IPS-NIHi11 (cell line): ENCODE data around the gene PTPN3.
"Not testable (repeated sequence)": the region's sequence is repeated elsewhere in the genome, so short reads cannot be mapped to it uniquely, and the experiment has no call there.

Experiments
- DNase-seq: peaks from one replicate; pipeline ENCODE4 v3.0.0; 2012; ENCODE audit warnings: mixed read lengths, low spot score

The PTPN3 gene

GRCh38 chr9:109346904-109347303 is 151.2 kb downstream of the PTPN3 start:
- no peak for DNase-seq

GRCh38 chr9:109344866-109345265 is 153.2 kb downstream of the PTPN3 start:
- DNase-seq = no peak

- DNase-seq = no peak
These were observed 155.2 kb downstream of the PTPN3 start for GRCh38 chr9:109342878-109343277.

GRCh38 chr9:109341561-109341960 is 156.5 kb downstream of the PTPN3 start:
- no peak for DNase-seq

GRCh38 chr9:109340979-109341378 is 157.1 kb downstream of the PTPN3 start:
- DNase-seq = not testable (repeated sequence)

- DNase-seq = no peak
These were observed 161.7 kb downstream of the PTPN3 start for GRCh38 chr9:109336409-109336808.

- no peak for DNase-seq
These were observed 162.2 kb downstream of the PTPN3 start for GRCh38 chr9:109335929-109336328.

- no peak for DNase-seq
These were observed 163.0 kb downstream of the PTPN3 start for GRCh38 chr9:109335121-109335520.

GRCh38 chr9:109331353-109331752 is 166.8 kb downstream of the PTPN3 start:
- no peak for DNase-seq

- DNase-seq = no peak
These were observed 168.4 kb downstream of the PTPN3 start for GRCh38 chr9:109329638-109330258.

GRCh38 chr9:109328978-109329637 is 169.0 kb downstream of the PTPN3 start:
- DNase-seq = peak; percentile 47
